HepG2 (cell line): ENCODE measurements around the gene RNF213. TPM values are rescaled to one million over a fixed set of nuclear protein-coding genes. Genes with fewer than 3 reads are reported as not detected.

Source experiments
- ATAC-seq: fragments of 200-7000 bp; cut with Tn5 transposase; 3 replicates; pipeline ENCODE4 v1.9.1; 2020; ENCODE audit warnings: mild to moderate bottlenecking, moderate library complexity
- BruUV-seq: library from RNA; stranded (reverse); fragments of 400-500 nt; replicated peaks from 2 replicates; lab custom pipeline; 2021; lab: Mats Ljungman, UMichigan
- CTCF ChIA-PET: fragments of 300-600 bp; formaldehyde crosslinking; extraction: SDS; loops from one replicate; lab custom pipeline; 2021; ENCODE audit warnings: low total read pairs, inconsistent platforms, low intra/inter-chr PET ratio; lab: Yijun Ruan, JAX
- POLR2A ChIA-PET: fragments of 350-600 bp; sonication (Branson Sonifier 250); formaldehyde crosslinking; loops from one replicate; lab custom pipeline; 2020; ENCODE audit warnings: antibody characterized with exemption, inconsistent platforms; lab: Yijun Ruan, JAX
- DNase-seq: peaks from one replicate; pipeline ENCODE4 v3.0.0-alpha.2; 2015; ENCODE audit warnings: low spot score
- FAIRE-seq: peaks from 3 replicates; lab custom pipeline; 2011; peaks lifted over from hg19 to GRCh38; lab: Jason Lieb, UNC
- H2AFZ ChIP-seq: one replicate; pipeline ENCODE4 v1.6.1; 2011; ENCODE audit warnings: low read length, inconsistent platforms
- H3K27ac ChIP-seq: fragments of 300-600 bp; 3 replicates; pipeline ENCODE4 v1.8.0; 2011; ENCODE audit warnings: mixed run types, mild to moderate bottlenecking, mixed read lengths, low read length, inconsistent platforms; ENCODE audit not compliant: insufficient read depth; ENCODE audit errors: extremely low read length
- H3K27me3 ChIP-seq, 2 experiments: fragments of 200-600 bp in 1 of 2; 2 replicates in 1 of 2; 3 replicates in 1 of 2; pipeline versions ENCODE4 v1.6.0 to v1.8.0; 2011; ENCODE audit warnings: low read length in 2 of 2, mild to moderate bottlenecking in 2 of 2, moderate library complexity in 2 of 2, inconsistent platforms in 1 of 2; ENCODE audit not compliant: insufficient read depth in 2 of 2, control insufficient read depth in 1 of 2
- H3K36me3 ChIP-seq, 2 experiments: fragments of 200-600 bp in 1 of 2; replicated peaks in 1 of 2; 2 replicates in 1 of 2; 3 replicates in 1 of 2; pipeline versions ENCODE4 v1.5.1 to v1.8.0; 2011; ENCODE audit warnings: low read length in 2 of 2, inconsistent platforms in 1 of 2; ENCODE audit not compliant: insufficient read depth in 2 of 2, control insufficient read depth in 1 of 2
- H3K4me1 ChIP-seq: 2 replicates; pipeline ENCODE4 v1.5.1; 2012; ENCODE audit warnings: low read length, inconsistent platforms; ENCODE audit not compliant: insufficient read depth
- H3K4me2 ChIP-seq: 2 replicates; pipeline ENCODE4 v1.6.0; 2011; ENCODE audit warnings: low read depth, low read length, inconsistent platforms
- H3K4me3 ChIP-seq, 3 experiments: fragments of 200-600 bp in 1 of 3; sonication (generic), shearing (Covaris generic) in 1 of 3; replicated peaks in 1 of 3; 2 replicates each; pipeline ENCODE4 v1.5.1; 2011 to 2016; ENCODE audit warnings: low read length in 3 of 3, inconsistent platforms in 2 of 3, low read depth in 2 of 3, mild to moderate bottlenecking in 2 of 3, control low read depth in 1 of 3, mixed read lengths in 1 of 3; ENCODE audit not compliant: insufficient read depth in 1 of 3
- H3K79me2 ChIP-seq: one replicate; pipeline ENCODE4 v1.6.1; 2011; ENCODE audit warnings: low read length, inconsistent platforms; ENCODE audit not compliant: insufficient read depth
- H3K9ac ChIP-seq: 2 replicates; pipeline ENCODE4 v1.6.0; 2011; ENCODE audit warnings: mild to moderate bottlenecking, low read depth, low read length, inconsistent platforms; ENCODE audit not compliant: insufficient read depth
- H3K9me3 ChIP-seq: 2 replicates; pipeline ENCODE4 v1.5.1; 2012; ENCODE audit warnings: mild to moderate bottlenecking, low read length
- H4K20me1 ChIP-seq: 2 replicates; pipeline ENCODE4 v1.6.0; 2011; ENCODE audit warnings: inconsistent platforms, mild to moderate bottlenecking, low read length, moderate library complexity; ENCODE audit not compliant: insufficient read depth
- KLF16 ChIP-seq, 2 experiments: sonication (generic) in 1 of 2; formaldehyde crosslinking in 1 of 2; IDR thresholded peaks; 2 replicates each; pipeline versions ENCODE4 v1.6.1 to v1.8.0; 2016 to 2023; ENCODE audit warnings: missing genetic modification reagents in 2 of 2, missing compliant biosample characterization in 1 of 2
- MXI1 ChIP-seq: IDR thresholded peaks from 3 replicates; pipeline ENCODE4 v1.6.1; 2012; ENCODE audit warnings: low read depth, low read length, inconsistent platforms, borderline replicate concordance
- TOE1 ChIP-seq: sonication (generic); formaldehyde crosslinking; IDR thresholded peaks from 2 replicates; pipeline ENCODE4 v1.4.0; 2020; ENCODE audit warnings: mild to moderate bottlenecking, missing genetic modification reagents
- WGBS: methylation state at CpG from one replicate; pipeline ENCODE4 v1.1.6; 2017; ENCODE audit warnings: low lambda C conversion rate; 5-methylcytosine and 5-hydroxymethylcytosine counted together
- in situ Hi-C: cut with HindIII; loops from 2 replicates; pipeline ENCODE4 v1.10.0; 2017; ENCODE audit warnings: low pct_unique_long_range_greater_than_20kb; ENCODE audit not compliant: extremely low pct_ligation_motif_present
- intact Hi-C: fragments of 100-400 bp; cut with micrococcal nuclease; formaldehyde crosslinking; loops from one replicate; pipeline ENCODE4 v1.10.0; 2022; ENCODE audit not compliant: unreplicated experiment
- polyA plus RNA-seq, 8 experiments: library from polyadenylated mRNA; depleted of rRNA in 3 of 8; stranded (reverse) in 7 of 8; unstranded in 1 of 8; fragments of >200 nt; fragmentation: Illumina TruSeq in 4 of 8; extraction: Trizol in 4 of 8; gene quantifications; 2 replicates each; pipeline versions ENCODE4 v1.2.1 to v1.2.3, GENCODE V29; 2011 to 2016; ENCODE audit warnings: low read depth in 4 of 8, missing spikeins in 1 of 8, mixed read lengths in 1 of 8; ENCODE audit not compliant: insufficient read depth in 1 of 8
- total RNA-seq, 5 experiments: library from RNA; depleted of rRNA; stranded (reverse); fragments of >200 nt; fragmentation: Illumina TruSeq; extraction: Trizol; gene quantifications; 2 replicates each; pipeline ENCODE4 v1.2.3, GENCODE V29; 2016; ENCODE audit warnings: low read depth in 1 of 5
- TF ChIP-seq, protein P1 (sequence below): sonication (generic); formaldehyde crosslinking; IDR thresholded peaks from 2 replicates; pipeline ENCODE4 v1.4.0; 2020; ENCODE audit warnings: missing genetic modification reagents

Gene RNF213
- total and polyA plus RNA-seq, 2 of the 13 experiments (the other 11 are each of a cell fraction or from before 2014, with no cell fraction given): 38.6 to 38.7 TPM

DNA sequence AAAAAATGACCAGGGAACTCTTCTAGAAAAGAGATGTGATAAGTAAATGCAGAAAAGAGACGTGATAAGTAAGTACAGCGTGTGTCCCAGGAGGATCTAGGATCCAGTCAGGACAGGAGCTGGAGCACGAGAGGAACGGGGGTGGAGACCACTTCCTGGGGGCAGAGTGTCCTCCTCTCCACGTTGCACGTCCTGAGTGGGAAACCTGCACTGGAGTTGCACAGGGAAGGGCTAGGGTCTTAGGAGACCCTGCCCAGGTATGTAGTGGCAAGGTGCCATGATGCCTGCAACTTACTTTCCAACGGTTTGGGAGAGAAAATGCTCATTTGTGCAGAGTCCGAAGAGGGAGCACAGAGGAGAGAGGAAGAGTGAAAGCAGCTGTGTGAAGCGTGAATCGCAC, 55.8 kb downstream of the RNF213 start (continued):
- no peak for TF ChIP-seq MXI1
- TF ChIP-seq KLF16 (CRISPR knock-in tag; IDR thresholded peaks at IDR 0.05): no peak

DNA sequence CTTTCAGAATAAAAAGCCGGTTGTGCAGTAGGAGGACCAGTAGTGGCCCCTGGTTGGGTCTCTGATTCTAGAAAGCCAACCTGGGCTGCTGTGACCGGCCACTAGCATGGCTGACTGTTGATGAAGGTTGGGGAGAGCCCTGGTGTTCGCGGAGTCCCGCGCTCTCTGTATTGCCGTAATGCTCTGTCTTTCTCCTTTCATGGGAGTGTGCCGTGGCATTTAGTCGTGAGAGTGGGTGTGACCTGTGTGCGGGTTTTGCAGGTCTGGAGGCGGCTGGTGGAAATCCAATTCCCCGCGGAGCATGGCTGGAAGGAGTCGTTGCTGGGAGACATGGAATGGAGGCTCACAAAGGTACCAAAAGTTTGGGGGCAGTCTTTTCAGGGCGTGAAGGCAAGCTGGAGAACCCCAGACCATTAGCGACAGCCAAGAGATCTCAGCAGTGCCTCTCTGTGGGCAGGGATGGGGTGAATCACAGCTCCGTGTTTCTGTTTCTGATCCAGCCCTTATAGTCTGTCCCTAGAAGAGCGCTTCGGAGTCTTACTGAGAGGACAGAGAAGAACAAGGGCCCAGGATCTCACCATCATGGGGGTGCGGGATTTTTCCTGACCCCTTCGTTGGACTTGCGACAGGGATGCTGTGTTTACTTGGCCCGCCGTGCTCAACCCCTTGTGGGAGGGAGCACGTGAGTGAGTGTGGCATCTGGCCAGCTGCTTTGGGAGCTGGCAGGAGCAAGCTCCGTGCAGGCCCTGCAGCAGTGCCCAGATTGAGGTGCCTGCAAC, 56.5 kb downstream of the RNF213 start:
- Histone ChIP-seq H2AFZ (no peak overlapping the region), H3K9ac (no peak overlapping the region), H3K4me2 (no peak overlapping the region), H4K20me1 (no peaks in the 10 kb centered on the region)
- POLR2A ChIA-PET: no interaction called here
- no peak for FAIRE-seq
- ATAC-seq: no peak; the same call in 2 of the 3 replicates
- TF ChIP-seq, protein P1, sequence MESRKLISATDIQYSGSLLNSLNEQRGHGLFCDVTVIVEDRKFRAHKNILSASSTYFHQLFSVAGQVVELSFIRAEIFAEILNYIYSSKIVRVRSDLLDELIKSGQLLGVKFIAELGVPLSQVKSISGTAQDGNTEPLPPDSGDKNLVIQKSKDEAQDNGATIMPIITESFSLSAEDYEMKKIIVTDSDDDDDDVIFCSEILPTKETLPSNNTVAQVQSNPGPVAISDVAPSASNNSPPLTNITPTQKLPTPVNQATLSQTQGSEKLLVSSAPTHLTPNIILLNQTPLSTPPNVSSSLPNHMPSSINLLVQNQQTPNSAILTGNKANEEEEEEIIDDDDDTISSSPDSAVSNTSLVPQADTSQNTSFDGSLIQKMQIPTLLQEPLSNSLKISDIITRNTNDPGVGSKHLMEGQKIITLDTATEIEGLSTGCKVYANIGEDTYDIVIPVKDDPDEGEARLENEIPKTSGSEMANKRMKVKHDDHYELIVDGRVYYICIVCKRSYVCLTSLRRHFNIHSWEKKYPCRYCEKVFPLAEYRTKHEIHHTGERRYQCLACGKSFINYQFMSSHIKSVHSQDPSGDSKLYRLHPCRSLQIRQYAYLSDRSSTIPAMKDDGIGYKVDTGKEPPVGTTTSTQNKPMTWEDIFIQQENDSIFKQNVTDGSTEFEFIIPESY (CRISPR knock-in tag): peak; percentile 90
- no peak for TF ChIP-seq TOE1 (CRISPR knock-in tag)
- TF ChIP-seq, all 625 proteins: peak for 1
- no peak for DNase-seq
- H3K36me3 ChIP-seq: peaks cover 24 to 52% of the 10 kb centered on the region in 2 experiments
- H3K4me3 ChIP-seq: no peak overlapping the region
- no peaks in the 10 kb centered on the region for H3K9me3 ChIP-seq
- 91% methylated on average over 26 of the region's 26 CpGs for WGBS
- no peaks in the 10 kb centered on the region for H3K79me2 ChIP-seq
- CTCF ChIA-PET: no interaction called here
- no peaks in the 10 kb centered on the region for H3K27me3 ChIP-seq
- intact Hi-C loops (no loop called here), in situ Hi-C loops (no loop called here)
- no TSS peak for BruUV-seq
- H3K27ac ChIP-seq: no peak overlapping the region
- H3K4me1 ChIP-seq: no peaks in the 10 kb centered on the region
